Mesangial cell (primary cell): Measurements from ENCODE around the gene SDCCAG8. TPM values are rescaled to one million over a fixed set of nuclear protein-coding genes. Genes with fewer than 3 reads are reported as not detected.

Experiments used
- total RNA-seq: library from RNA; depleted of rRNA; stranded (reverse); fragments of >200 nt; gene quantifications from 2 replicates; pipeline ENCODE4 v1.2.3, GENCODE V29; 2015

SDCCAG8 gene
- total RNA-seq = 16.6 and 24.5 TPM in 2 replicates

DNA sequence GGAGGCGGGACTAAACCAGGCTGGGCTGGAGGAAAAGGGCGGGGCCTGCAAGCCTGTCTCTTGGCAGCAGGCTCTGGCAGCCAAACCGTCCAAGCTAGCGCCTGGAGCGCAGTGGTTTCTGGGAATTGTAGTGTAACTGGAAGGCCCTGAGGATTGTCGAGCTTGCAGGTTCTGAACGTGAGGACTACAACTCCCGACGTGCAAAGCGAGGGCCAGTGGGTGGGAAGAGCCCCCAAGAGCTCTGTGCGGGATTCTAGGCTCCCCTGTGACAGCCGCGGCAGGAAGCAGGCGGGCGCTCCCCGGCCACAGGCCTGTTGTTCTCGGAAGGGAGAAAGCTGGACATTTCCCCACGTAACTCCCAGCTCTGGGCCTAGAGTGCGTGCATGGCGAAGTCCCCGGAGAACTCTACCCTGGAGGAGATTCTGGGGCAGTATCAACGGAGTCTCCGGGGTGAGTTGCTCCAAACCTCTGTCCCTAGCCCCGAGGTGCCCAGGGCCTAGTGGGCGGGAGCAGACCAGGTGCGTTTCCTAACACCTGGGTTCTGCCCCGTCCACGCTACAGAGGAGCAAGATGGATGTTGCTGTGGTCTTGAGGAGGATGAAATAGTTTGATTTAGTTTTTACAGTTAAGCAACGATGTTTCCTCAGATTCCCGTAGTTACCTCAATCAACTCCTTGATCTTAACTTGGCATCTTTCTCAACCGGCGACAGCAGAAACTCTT, at the start of gene SDCCAG8:
SDCCAG8 (plus strand) TSS at position 251 of the 722 bp plus-strand sequence; CDS start at position 384, 133 bp downstream.

DNA sequence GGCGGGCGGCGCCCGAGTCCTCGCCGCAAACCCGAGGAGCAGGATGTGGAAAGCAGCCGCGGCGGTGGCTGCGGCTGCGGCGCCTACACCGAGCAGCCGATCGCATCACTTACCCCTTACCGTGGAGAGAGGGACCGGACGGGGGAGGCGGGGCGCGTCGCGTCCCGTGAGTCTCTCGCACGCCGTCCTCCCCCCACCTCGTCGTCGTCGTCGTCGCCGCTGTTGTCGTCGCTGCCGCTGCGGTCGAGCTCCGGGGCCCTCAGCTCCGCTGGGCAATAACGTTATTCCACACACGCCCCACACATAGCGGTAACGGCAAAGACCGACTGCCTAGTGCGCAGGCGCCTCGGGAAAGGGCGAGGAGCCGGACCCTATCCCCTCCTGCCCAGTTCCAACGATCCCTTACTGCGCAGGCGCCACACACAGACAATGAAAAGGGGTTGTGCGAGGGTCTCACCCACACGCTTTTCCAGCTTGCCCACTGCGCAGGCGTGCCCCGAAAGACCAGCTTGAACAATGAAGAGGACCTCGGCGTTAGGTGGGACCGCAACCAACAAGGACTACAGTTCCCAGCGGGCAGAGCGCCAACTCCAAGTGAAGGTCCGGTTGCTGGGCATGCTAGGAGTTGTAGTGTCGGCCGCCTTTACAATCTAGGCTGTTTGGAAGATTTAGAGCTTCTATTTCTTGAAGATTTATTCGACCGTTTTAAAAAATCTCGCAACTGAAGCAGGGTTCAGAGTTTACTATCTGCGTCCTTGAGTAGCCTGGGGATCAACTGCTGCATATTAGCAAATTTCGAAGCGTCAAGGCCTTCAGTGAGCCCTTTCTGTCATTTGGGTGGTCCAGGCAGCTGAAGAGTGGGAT, 682 bp upstream of the SDCCAG8 start, which contains the start of gene CEP170:
CEP170 (minus strand) TSS at position 355 of the 864 bp plus-strand sequence. CDS start 30,001 bp downstream, outside the sequence.

Other genes starting within 250 kb of the SDCCAG8 start
- 61.1 and 67.3 TPM in 2 replicates for gene CEP170, start 760 bp upstream of the SDCCAG8 start, total RNA-seq